AG04449 (cell line): ENCODE measurements around the gene ITPR2.

Source experiments
- CTCF ChIA-PET: fragments of 350-600 bp; formaldehyde crosslinking; extraction: SDS; loops from one replicate; lab custom pipeline; 2021; ENCODE audit warnings: antibody characterized with exemption; lab: Yijun Ruan, JAX
- POLR2A ChIA-PET: fragments of 400-600, 350-600 bp; formaldehyde crosslinking; extraction: SDS; loops from one replicate; lab custom pipeline; 2020; ENCODE audit warnings: antibody characterized with exemption, inconsistent platforms; lab: Yijun Ruan, JAX
- DNase-seq: peaks from one replicate; pipeline ENCODE4 v3.0.0-alpha.2; 2010; ENCODE audit warnings: low read depth, low spot score
- H3K4me3 ChIP-seq: 2 replicates; pipeline ENCODE4 v1.5.1; 2011; ENCODE audit warnings: low read depth, mild to moderate bottlenecking, control low read depth, low read length
- TF ChIP-seq, protein P1 (sequence below): IDR thresholded peaks from one replicate; pipeline ENCODE4 v1.5.1; 2011; ENCODE audit warnings: mild to moderate bottlenecking, moderate library complexity, low read length, control low read depth, inconsistent platforms; ENCODE audit not compliant: insufficient read depth; ENCODE audit errors: missing control alignments

Gene ITPR2

DNA sequence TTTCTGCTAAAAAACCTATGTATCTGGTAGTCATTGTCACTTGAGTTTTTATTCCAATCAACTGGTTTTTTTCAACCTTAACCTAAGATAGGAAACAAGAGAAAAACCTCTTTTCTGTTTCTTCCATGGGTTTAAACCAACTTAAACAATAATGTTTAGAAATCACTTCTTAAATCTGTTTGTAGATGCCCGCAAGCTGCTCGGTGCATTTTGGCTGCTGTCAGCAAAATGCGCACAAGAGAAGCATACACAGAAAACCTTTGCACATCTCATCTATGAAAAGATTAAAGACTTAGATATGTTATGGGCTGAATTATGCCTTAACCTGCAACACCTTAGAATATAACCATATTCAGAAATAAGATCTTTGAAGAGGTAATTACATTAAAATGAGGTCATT is 299.8 kb downstream of the ITPR2 start:
- DNase-seq = no peak
- POLR2A ChIA-PET = no interaction called here
- TF ChIP-seq, protein P1, sequence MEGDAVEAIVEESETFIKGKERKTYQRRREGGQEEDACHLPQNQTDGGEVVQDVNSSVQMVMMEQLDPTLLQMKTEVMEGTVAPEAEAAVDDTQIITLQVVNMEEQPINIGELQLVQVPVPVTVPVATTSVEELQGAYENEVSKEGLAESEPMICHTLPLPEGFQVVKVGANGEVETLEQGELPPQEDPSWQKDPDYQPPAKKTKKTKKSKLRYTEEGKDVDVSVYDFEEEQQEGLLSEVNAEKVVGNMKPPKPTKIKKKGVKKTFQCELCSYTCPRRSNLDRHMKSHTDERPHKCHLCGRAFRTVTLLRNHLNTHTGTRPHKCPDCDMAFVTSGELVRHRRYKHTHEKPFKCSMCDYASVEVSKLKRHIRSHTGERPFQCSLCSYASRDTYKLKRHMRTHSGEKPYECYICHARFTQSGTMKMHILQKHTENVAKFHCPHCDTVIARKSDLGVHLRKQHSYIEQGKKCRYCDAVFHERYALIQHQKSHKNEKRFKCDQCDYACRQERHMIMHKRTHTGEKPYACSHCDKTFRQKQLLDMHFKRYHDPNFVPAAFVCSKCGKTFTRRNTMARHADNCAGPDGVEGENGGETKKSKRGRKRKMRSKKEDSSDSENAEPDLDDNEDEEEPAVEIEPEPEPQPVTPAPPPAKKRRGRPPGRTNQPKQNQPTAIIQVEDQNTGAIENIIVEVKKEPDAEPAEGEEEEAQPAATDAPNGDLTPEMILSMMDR = no peak
- H3K4me3 ChIP-seq = no peak overlapping the region
- CTCF ChIA-PET = interaction anchor here (0.6 to 0.7 kb wide), 2 partner anchors 23 to 27 kb away, joined by 3 read pairs; no protein-coding TSS in a partner anchor

DNA sequence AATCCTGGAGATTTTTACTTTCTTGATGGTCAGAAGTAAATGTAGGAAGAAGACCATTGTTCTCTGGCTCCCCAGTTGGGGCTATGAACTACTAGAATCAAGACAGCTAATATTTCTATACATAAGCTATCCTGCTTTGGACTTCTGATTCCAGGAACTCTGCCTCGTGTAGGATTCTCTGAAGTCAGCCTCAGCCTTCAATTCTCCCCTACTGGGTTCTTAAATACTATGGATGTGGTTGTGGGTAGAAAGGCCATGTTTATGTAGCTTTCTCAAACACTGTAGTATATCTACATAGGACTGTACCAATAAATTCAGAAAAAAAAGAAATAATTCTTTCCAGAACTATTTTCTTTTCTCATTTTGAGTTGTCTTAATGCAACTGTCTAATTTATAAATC is 302.5 kb downstream of the ITPR2 start:
- ChIA-PET CTCF (no interaction called here), POLR2A (no interaction called here)
- H3K4me3 ChIP-seq = no peak overlapping the region
- TF ChIP-seq, protein P1 = no peak
- DNase-seq = no peak

DNA sequence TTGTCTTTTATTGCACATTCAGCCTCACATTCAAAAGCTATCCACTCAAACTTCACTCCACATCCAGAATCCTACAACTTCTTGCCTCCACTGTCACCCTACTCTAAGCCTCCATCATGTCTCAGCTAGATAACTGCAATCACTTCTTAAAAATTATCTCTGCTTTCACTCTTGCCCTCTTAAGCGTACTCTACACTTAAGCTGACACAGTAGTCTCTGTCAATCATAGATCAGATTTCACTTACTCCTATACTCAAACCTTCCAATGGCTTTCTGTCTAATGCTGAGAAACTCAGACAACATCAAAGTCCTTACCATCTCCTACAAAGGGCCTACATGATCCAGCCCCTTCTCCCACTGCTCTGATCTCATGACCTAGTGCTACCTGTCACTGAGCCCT is 304.1 kb downstream of the ITPR2 start:
- CTCF ChIA-PET = no interaction called here

DNA sequence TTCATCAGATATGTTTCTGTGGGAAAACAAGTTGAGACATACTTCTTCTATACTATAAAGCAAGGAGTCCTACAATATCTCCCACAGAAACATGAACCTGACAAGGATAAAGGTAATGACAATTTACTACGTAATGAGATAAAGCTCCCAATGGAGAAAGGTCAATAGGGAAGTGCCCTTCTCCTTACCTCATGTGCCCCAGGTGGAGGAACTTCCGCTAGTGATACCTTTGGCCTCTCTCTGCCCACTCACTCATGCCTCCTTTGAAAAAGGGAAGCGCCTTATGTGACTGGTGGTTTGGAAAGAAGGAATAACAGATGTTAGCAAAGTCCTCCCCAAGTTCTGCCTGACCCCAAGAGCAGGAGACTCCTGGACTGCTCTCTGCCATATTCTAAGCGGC is 305.3 kb downstream of the ITPR2 start:
- POLR2A ChIA-PET = no interaction called here
- CTCF ChIA-PET = no interaction called here
- no peak for DNase-seq
- no peak overlapping the region for H3K4me3 ChIP-seq
- TF ChIP-seq, protein P1 = no peak

More for the DNA sequence above, 304.1 kb downstream of the ITPR2 start:
- no peak overlapping the region for H3K4me3 ChIP-seq
- DNase-seq = no peak
- POLR2A ChIA-PET = no interaction called here
- TF ChIP-seq, protein P1 = no peak

DNA sequence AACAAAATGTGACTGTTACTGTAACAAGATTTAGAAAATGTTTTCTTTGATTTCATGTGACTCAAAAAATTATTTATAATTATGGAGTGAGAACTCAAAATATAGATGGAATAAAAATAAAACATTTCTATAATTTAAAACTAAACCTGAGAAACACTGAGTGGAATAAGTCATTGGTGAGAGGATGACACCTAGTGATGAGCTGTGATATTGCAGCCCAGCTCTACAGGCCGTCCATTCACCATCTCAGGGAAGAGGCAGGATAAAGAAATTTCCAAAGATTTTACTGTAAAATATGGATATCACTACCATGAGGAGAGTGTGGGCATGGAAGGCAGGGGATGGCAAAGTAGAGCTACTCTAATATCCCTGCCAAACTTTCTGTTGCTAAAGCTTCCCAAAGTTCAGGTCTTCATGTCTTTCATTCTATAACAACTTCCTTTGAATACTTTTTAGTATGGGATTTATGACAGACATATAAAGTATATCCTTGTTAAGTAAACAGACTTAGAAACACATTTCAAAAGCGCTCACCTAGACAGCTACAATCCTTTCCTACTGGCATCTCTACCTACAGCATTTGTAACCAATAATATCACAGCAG is 308.0 kb downstream of the ITPR2 start:
- POLR2A ChIA-PET = no interaction called here
- DNase-seq = no peak
- H3K4me3 ChIP-seq = no peak overlapping the region
- CTCF ChIA-PET = interaction anchor here (0.6 to 1.2 kb wide), 3 partner anchors 9 to 401 kb away, joined by 3 read pairs; no protein-coding TSS in a partner anchor
- TF ChIP-seq, protein P1 = peak; percentile 24

DNA sequence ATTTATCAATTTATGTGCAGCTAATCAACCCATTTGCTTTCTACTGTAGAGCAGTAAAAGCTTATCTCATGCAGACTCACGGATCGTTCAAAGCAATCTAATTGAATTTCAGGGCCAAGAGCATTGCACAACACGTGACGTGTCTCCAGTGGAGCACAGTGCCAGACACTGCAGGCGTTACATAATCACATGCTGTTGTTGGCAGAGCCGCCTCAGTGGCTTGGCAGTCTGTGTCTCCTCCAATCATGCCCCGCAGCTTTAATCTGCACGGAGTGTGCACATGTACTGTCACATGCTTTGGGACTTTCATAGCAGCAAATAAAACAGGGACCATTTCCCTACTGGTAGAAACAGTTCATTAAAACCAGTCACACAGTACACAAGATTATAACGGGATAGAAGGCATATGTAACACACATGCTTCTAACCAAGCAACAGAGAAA is 309.3 kb downstream of the ITPR2 start:
- ChIA-PET CTCF (interaction anchor here (0.7 to 1.9 kb wide), 7 partner anchors 9 to 405 kb away, joined by 3 to 8 read pairs (median 3); no protein-coding TSS in a partner anchor), POLR2A (no interaction called here)
- TF ChIP-seq, protein P1 = no peak
- no peak overlapping the region for H3K4me3 ChIP-seq
- peak; percentile 71 for DNase-seq
